ENCODE measurements around the gene PRDM9.
"Not testable (repeated sequence)": the region's sequence is repeated elsewhere in the genome, so short reads cannot be mapped to it uniquely, and the experiment has no call there.

The PRDM9 gene

GRCh38 chr5:23507278-23507685, at the start of gene PRDM9:
Gene PRDM9 (plus strand): TSS chr5:23507609. CDS start chr5:23509034, 1,425 bp downstream.
- DNase-seq, result peak; percentile 30

- no peak for DNase-seq
Observed at GRCh38 chr5:23457780-23458179, 49.6 kb upstream of the PRDM9 start.

- DNase-seq, result no peak
Observed at GRCh38 chr5:23459214-23459613, 48.2 kb upstream of the PRDM9 start.

GRCh38 chr5:23461576-23461975, 45.8 kb upstream of the PRDM9 start:
- no peak for DNase-seq

GRCh38 chr5:23466401-23466912, 41.0 kb upstream of the PRDM9 start:
- no peak for DNase-seq

GRCh38 chr5:23468658-23469057, 38.8 kb upstream of the PRDM9 start:
- DNase-seq, result no peak

GRCh38 chr5:23473915-23474314, 33.5 kb upstream of the PRDM9 start:
- DNase-seq, result no peak

GRCh38 chr5:23474315-23474714, 33.1 kb upstream of the PRDM9 start:
- no peak for DNase-seq

- DNase-seq, result no peak
Observed at GRCh38 chr5:23476580-23476979, 30.8 kb upstream of the PRDM9 start.

- no peak for DNase-seq
Observed at GRCh38 chr5:23482642-23483041, 24.8 kb upstream of the PRDM9 start.

GRCh38 chr5:23483090-23483489, 24.3 kb upstream of the PRDM9 start:
- no peak for DNase-seq

GRCh38 chr5:23484096-23484495, 23.3 kb upstream of the PRDM9 start:
- no peak for DNase-seq

GRCh38 chr5:23486227-23486626, 21.2 kb upstream of the PRDM9 start:
- not testable (repeated sequence) for DNase-seq

GRCh38 chr5:23490993-23491392, 16.4 kb upstream of the PRDM9 start:
- no peak for DNase-seq

GRCh38 chr5:23494558-23494957, 12.9 kb upstream of the PRDM9 start:
- no peak for DNase-seq

GRCh38 chr5:23496576-23496975, 10.8 kb upstream of the PRDM9 start:
- no peak for DNase-seq

GRCh38 chr5:23506329-23507236, 826 bp upstream of the PRDM9 start:
- DNase-seq, result no peak

GRCh38 chr5:23510434-23510833, 3.0 kb downstream of the PRDM9 start:
- not testable (repeated sequence) for DNase-seq

GRCh38 chr5:23522553-23522952, 15.1 kb downstream of the PRDM9 start:
- no peak for DNase-seq

- no peak for DNase-seq
Observed at GRCh38 chr5:23523031-23523430, 15.6 kb downstream of the PRDM9 start.

- no peak for DNase-seq
Observed at GRCh38 chr5:23523998-23524397, 16.6 kb downstream of the PRDM9 start.

GRCh38 chr5:23525751-23526150, 18.3 kb downstream of the PRDM9 start:
- DNase-seq, result no peak

- not testable (repeated sequence) for DNase-seq
Observed at GRCh38 chr5:23526616-23527015, 19.2 kb downstream of the PRDM9 start.

- DNase-seq, result not testable (repeated sequence)
Observed at GRCh38 chr5:23527216-23527920, 20.0 kb downstream of the PRDM9 start.

All from CD4-positive, alpha-beta T cell treated with Interleukin-17A for 1 hour (primary cell).